ENCODE data around the gene PSMC6. TPM values are rescaled to one million over a fixed set of nuclear protein-coding genes. Genes with fewer than 3 reads are reported as not detected.

PSMC6 gene
- total RNA-seq, 2 experiments from 2014 or later, result 118 to 122 TPM

DNA sequence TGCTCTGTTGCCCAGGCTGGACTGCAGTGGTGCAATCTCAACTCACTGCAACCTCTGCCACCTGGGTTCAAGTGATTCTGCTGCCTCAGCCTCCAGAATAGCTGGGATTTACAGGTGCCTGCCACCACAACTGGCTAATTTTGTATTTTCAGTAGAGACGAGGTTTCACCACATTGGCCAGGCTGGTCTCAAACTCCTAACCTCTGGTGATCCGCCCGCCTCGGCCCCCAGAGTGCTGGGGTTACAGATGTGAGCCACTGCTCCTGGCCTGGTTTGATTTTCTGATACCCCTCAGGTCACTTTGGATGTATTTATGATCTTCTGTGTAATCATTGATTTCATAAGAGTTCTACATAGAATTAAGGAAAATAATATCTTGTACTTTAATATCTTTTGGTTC lies 55.9 kb downstream of the PSMC6 start:
- CTCF ChIA-PET, result interaction anchor here (0.6 kb wide), 1 partner anchor 62 kb away, joined by 3 read pairs; no protein-coding TSS in a partner anchor
- POLR2A ChIA-PET, result interaction anchor here (0.8 kb wide), 1 partner anchor 28 kb away, joined by 17 read pairs; no protein-coding TSS in a partner anchor

DNA sequence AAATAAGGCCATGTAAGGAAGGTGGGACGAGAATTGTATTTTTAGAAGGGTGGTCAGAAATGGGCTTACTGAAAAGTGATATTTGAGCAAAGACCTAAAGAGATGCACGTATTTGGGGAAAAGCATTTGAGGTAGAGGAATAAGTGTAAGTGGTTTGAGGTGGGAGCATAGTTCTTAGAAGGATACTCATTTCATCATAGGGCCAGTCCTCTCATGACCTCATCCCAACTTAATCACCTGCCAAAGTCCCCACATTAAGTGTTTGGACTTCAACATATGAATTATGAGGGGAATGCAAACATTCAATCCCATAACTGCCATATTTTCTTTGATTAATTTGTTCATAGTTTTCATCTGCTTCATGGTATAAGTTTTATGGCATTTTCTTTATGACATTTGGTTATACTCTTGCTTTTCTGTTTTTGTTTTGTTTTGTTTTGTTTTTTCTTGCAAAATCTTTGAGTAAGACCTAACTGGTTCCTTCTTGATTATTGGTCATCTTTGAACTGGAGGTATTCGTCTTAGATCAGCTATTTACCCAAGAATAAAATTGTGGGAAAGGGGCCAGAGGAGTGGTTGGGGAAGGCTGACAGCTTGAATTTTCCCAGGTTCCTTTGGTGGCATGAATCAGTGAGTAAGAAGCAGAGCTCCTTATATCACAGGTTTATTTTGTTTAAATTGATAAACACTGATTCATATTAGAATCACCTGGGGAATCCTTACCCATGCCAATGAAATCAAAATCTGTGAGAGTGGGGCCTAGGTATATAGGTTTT lies 60.2 kb downstream of the PSMC6 start:
- ChIA-PET CTCF (no interaction called here), POLR2A (no interaction called here)

DNA sequence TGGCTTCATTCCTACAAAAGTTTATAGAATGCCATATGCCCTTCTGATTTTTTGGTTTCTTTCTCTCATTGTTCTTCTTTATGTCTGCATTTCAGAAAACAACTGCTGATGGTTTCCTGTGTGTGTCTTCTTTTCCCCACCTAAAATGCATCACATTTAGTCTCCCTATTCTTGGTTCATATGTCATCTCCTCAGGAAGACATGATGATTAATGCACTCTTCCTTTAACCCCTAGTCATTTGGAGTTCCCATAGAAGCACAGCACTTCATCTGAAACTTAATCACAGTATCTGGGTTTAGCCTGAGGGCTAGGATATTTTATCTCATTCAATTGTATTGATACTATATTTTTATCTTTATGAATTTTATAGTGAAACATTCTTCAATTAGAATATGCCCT lies 62.9 kb downstream of the PSMC6 start:
- POLR2A ChIA-PET, result no interaction called here

DNA sequence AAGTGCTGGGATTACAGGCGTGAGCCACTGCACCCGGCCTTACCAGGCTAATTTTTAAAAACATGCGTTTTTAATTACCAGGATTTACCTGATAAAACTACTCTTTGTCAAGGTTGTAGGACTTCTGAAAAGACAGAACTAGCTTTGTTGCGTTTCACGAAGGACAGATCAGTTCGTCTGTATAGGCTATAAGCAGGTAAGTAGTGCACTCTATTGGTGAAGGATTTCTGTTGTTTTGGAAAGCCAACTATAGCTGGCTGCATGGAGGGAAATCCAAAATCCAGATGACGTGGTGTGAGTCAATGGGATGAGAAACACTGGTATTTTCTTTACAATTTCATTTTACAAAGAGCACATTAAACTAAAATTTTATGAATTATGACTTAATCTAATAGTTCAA lies 69.8 kb downstream of the PSMC6 start:
- ChIA-PET CTCF (no interaction called here), POLR2A (no interaction called here)

More for the DNA sequence above, 62.9 kb downstream of the PSMC6 start:
- CTCF ChIA-PET, result no interaction called here

Other genes starting within 250 kb of the PSMC6 start
- gene TXNDC16, start 154.7 kb upstream of the PSMC6 start, total RNA-seq, result 1 to 10 TPM; 5.0 to 5.2 TPM
- under 1 TPM; 0.19 to 0.55 TPM for gene GPR137C, start 154.4 kb upstream of the PSMC6 start, total RNA-seq
- 100 to 1,000 TPM; 130 TPM for gene ERO1A, start 11.6 kb upstream of the PSMC6 start, total RNA-seq
- 10 to 100 TPM; 18.2 to 18.7 TPM for gene STYX, start 23.0 kb downstream of the PSMC6 start, total RNA-seq
- gene GNPNAT1, start 84.4 kb downstream of the PSMC6 start, total RNA-seq, result 10 to 100 TPM; 35.0 to 38.1 TPM
- gene FERMT2, start 243.8 kb downstream of the PSMC6 start, total RNA-seq, result 1 to 10 TPM; 2.4 to 3.6 TPM